Stimulated activated naive B cell treated with anti-CD40 and anti-IgM and Interleukin-4, amounts not matched to agents 10 μg/mL and 1 μg/mL and 100 μg/mL, for 72 hours (primary cell): ENCODE results near the gene SPACA1.
A peak's percentile ranks its signal among the peaks of the same experiment; 100 is the strongest.
"Not testable (repeated sequence)": the region's sequence is repeated elsewhere in the genome, so short reads cannot be mapped to it uniquely, and the experiment has no call there.

Source experiments
- ATAC-seq, 2 donors: fragments of 150-1000 bp; cut with Tn5 transposase; replicated peaks; 2 replicates each; pipeline ENCODE4 v1.10.0; 2021; ENCODE audit warnings: moderate library complexity in 1 of 2
- DNase-seq: peaks from one replicate; pipeline ENCODE4 v3.0.0; 2021
- H3K27ac Mint-ChIP-seq: one replicate; pipeline ENCODE4 v1.8.0; 2022; ENCODE audit warnings: mild to moderate bottlenecking, mixed read lengths
- H3K27me3 Mint-ChIP-seq, 2 donors: one replicate each; pipeline ENCODE4 v1.8.0; 2022; ENCODE audit warnings: mixed read lengths in 2 of 2
- H3K36me3 Mint-ChIP-seq, 2 donors: one replicate each; pipeline ENCODE4 v1.8.0; 2022; ENCODE audit warnings: mixed read lengths in 2 of 2, mild to moderate bottlenecking in 1 of 2
- H3K4me1 Mint-ChIP-seq, 2 donors: one replicate each; pipeline ENCODE4 v1.8.0; 2022; ENCODE audit warnings: mixed read lengths in 2 of 2, mild to moderate bottlenecking in 1 of 2
- H3K4me3 Mint-ChIP-seq, 2 donors: one replicate each; pipeline ENCODE4 v1.8.0; 2022; ENCODE audit warnings: mild to moderate bottlenecking in 2 of 2, mixed read lengths in 2 of 2, moderate library complexity in 1 of 2
- H3K9me3 Mint-ChIP-seq, 2 donors: one replicate each; pipeline ENCODE4 v1.8.0; 2022; ENCODE audit warnings: mixed read lengths in 2 of 2, mild to moderate bottlenecking in 1 of 2

SPACA1 gene, protein sequence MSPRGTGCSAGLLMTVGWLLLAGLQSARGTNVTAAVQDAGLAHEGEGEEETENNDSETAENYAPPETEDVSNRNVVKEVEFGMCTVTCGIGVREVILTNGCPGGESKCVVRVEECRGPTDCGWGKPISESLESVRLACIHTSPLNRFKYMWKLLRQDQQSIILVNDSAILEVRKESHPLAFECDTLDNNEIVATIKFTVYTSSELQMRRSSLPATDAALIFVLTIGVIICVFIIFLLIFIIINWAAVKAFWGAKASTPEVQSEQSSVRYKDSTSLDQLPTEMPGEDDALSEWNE

DNA sequence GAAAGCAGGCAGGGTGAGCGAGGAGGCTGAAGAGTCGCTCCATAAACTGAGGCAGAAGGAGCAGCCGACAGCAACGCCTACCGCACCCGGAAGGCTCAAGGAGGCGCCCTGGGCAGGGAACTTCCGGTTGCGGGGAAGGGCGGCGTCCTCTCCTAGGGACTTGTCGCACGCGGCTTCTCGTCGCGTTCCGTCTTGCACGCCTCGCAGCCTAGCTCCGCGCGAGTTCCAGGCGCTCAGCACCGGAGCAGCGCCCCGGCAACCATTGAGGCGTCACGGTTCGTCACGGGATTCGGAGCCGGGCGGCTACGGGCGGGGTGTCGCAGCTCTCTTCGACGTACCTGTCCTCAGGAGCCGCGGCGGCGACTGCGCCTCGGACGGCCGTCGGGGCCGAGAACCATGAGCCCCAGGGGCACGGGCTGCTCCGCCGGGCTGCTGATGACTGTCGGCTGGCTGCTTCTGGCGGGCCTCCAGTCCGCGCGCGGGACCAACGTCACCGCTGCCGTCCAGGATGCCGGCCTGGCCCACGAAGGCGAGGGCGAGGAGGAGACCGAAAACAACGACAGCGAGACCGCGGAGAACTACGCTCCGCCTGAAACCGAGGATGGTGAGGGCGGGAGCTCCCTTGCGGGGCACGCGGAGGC lies at the start of gene SPACA1:
SPACA1 (plus strand) TSS at position 332 of the 641 bp plus-strand sequence; CDS start at position 397, 65 bp downstream.
- Mint-ChIP-seq H3K36me3 (no peaks in the 10 kb centered on the region), H3K4me1 (no peaks in the 10 kb centered on the region), H3K27ac (no peak within 1 kb of the TSS), H3K4me3 (no peak within 1 kb of the TSS), H3K27me3 (peaks cover 5 to 13% of the 10 kb centered on the region in 2 donors), H3K9me3 (no peaks in the 10 kb centered on the region)
- ATAC-seq = no peak
- DNase-seq = no peak

DNA sequence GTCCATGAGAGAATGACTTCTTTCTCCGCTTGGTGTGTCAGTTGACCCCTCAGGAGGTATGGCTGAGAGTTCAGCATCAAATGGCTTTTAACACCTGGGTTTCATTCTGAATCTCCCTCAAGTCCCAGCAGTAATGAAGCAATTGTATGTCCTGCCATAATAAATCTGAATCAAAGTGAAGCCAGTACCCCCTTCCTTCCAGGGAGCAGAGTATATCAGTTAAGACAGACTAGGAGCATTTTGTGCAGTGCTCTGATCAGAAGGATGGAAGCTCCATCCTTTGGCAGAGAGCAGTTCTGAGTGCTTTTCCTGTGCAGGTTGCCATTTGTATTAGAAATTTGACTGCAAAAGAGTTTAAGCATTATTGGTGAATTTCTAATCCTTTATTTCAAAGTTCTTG lies 46.9 kb upstream of the SPACA1 start:
- no peak overlapping the region for H3K27ac Mint-ChIP-seq
- H3K27me3 Mint-ChIP-seq = peaks cover 3 to 19% of the 10 kb centered on the region in 2 donors
- H3K4me1 Mint-ChIP-seq = no peaks in the 10 kb centered on the region
- DNase-seq (no peak), ATAC-seq (no peak)
- no peaks in the 10 kb centered on the region for H3K9me3 Mint-ChIP-seq
- no peak overlapping the region for H3K4me3 Mint-ChIP-seq
- H3K36me3 Mint-ChIP-seq = no peaks in the 10 kb centered on the region

DNA sequence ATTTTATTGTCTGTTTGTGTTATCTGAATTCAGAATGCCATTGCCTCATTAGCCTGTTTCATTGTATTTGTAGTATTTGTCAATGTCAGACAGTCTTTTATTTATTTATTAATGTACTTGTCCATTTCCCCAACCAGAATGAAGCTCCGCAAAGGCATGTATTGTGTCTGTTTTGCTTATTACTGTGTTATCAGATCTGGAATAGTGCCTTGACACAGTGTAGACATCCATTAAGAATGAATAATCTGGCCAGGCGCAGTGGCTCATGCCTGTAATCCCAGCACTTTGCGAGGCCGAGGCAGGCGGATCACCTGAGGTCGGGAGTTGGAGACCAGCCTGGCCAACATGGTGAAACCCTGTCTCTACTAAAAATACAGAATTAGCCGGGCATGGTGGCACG lies 46.4 kb upstream of the SPACA1 start:
- H3K27ac Mint-ChIP-seq, H3K4me3 Mint-ChIP-seq, ATAC-seq, H3K9me3 Mint-ChIP-seq, H3K36me3 Mint-ChIP-seq, DNase-seq, H3K4me1 Mint-ChIP-seq: not testable (repeated sequence)
- H3K27me3 Mint-ChIP-seq = peaks cover 3 to 19% of the 10 kb centered on the region in 2 donors

DNA sequence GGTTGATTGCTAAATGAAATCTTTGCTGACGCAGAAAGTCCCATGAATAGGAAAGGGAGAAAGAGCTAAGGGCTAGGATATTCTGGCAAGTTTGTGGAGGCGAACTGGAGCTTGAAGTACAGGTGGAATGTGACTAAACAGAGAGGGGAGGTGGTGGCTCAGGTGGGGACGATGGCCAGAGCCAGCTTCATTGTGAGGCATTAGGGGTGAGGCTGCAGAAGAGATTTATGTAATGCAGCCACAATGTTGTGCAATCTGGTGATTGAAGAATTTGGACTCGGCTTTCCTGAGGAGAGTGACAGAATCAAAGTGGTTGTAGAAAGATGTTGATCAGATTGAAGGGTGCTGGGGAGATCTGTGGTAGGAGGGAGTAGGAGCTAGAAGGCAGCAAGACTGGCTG lies 42.9 kb upstream of the SPACA1 start:
- peaks cover 8 to 33% of the 10 kb centered on the region in 2 donors for H3K27me3 Mint-ChIP-seq
- DNase-seq = no peak
- H3K9me3 Mint-ChIP-seq = no peaks in the 10 kb centered on the region
- H3K36me3 Mint-ChIP-seq = no peaks in the 10 kb centered on the region
- H3K4me3 Mint-ChIP-seq = no peak overlapping the region
- H3K4me1 Mint-ChIP-seq = peaks cover 5 to 12% of the 10 kb centered on the region in 2 donors
- no peak for ATAC-seq
- no peak overlapping the region for H3K27ac Mint-ChIP-seq

DNA sequence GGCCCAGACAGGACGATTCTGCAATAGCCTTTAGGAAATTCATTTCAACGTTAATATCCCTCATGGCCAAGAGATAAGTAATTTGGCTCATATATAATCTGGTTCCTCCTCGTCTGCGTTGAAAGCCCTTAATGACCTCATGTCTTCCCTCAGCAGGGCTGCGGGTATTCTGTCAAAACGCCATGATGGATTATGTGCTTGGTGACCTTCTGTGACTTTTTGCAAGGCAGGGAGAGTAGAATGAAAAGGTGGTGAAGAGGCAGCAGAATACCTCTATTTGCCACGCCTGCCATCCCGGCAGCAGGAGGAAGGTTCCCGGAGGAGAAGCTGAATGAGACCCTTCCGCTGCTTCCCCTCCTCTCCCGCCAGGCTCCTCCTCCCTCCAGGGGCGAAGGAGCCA lies 41.1 kb upstream of the SPACA1 start:
- no peak overlapping the region for H3K27ac Mint-ChIP-seq
- no peaks in the 10 kb centered on the region for H3K36me3 Mint-ChIP-seq
- H3K27me3 Mint-ChIP-seq = peaks cover 8 to 33% of the 10 kb centered on the region in 2 donors
- no peak for DNase-seq
- H3K9me3 Mint-ChIP-seq = no peaks in the 10 kb centered on the region
- ATAC-seq = no peak
- peaks cover 5 to 12% of the 10 kb centered on the region in 2 donors for H3K4me1 Mint-ChIP-seq
- H3K4me3 Mint-ChIP-seq = no peak overlapping the region

DNA sequence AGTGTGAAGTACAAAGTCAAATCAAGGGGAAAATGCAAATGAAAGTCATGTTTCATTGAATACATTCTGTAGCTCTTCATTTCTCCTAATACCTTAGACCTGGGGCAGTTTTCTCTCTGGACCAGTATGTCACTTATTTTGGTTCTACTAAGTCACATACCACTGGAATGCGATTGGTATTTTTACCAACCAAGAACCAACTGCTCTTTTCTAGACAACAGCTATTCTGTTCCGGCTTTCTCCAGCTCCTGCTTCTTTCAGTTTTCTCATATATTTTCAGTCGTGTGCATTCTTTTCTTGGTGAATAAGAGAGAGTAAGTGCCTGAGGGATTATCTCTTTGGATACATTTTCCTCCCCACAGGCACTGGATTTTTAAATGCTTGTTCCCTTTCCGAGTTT lies 39.2 kb upstream of the SPACA1 start:
- peaks cover 0 to 2% of the 10 kb centered on the region in 2 donors for H3K9me3 Mint-ChIP-seq
- H3K4me1 Mint-ChIP-seq = peaks cover 13 to 21% of the 10 kb centered on the region in 2 donors
- no peak for ATAC-seq
- no peak for DNase-seq
- no peak overlapping the region for H3K4me3 Mint-ChIP-seq
- no peaks in the 10 kb centered on the region for H3K36me3 Mint-ChIP-seq
- no peak overlapping the region for H3K27ac Mint-ChIP-seq
- peaks cover 8 to 23% of the 10 kb centered on the region in 2 donors for H3K27me3 Mint-ChIP-seq

DNA sequence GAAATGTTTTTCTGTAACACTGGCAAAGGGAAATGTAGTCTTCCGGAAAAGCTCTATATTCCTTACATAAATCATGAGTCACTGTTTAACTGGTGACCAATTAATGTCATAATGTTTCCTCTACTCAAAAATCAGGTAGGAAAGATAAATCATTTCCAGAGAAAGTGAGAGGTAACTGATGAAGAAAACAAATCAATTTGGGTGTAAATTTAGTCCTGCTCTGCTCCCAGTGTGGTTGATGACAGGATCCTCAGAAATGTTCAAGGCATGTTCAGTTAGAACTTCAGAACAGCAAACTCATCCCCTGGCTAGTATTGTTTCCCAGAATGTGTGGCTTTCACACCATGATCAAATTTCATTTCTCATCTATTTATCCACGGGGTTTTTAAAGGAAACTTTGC lies 38.8 kb upstream of the SPACA1 start:
- H3K4me1 Mint-ChIP-seq = peaks cover 13 to 22% of the 10 kb centered on the region in 2 donors
- DNase-seq (no peak), ATAC-seq (no peak)
- H3K4me3 Mint-ChIP-seq = no peak overlapping the region
- H3K36me3 Mint-ChIP-seq = no peaks in the 10 kb centered on the region
- peaks cover 0 to 5% of the 10 kb centered on the region in 2 donors for H3K9me3 Mint-ChIP-seq
- H3K27me3 Mint-ChIP-seq = peaks cover 8 to 22% of the 10 kb centered on the region in 2 donors
- no peak overlapping the region for H3K27ac Mint-ChIP-seq

DNA sequence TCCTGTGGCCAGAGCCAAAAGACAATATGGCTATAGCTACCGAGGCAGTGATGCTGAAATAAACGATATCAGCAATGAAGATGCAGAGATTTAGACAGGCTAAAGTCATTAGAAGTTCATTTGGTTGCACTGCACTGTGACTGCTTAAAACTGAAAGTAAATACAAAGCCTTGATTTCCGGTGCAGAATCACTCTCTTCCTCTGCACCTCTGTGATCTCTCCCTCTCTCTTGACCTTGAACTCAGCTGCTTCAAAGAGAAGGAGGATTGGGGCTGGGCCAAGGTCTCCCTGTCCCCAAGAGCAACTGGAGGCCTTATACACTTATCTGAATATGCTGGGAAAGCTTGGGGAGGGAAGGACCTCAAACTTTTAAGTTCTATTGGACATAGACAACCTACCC lies 34.6 kb upstream of the SPACA1 start:
- ATAC-seq (peak; percentile 57 to 60), DNase-seq (no peak)
- peaks cover 4 to 10% of the 10 kb centered on the region in 2 donors for H3K27me3 Mint-ChIP-seq
- H3K4me3 Mint-ChIP-seq = peak overlapping the region in 1 of 2 donors; percentile 20
- peak overlapping the region; percentile 37 for H3K27ac Mint-ChIP-seq
- peaks cover 0 to 5% of the 10 kb centered on the region in 2 donors for H3K9me3 Mint-ChIP-seq
- H3K36me3 Mint-ChIP-seq = no peaks in the 10 kb centered on the region
- H3K4me1 Mint-ChIP-seq = peaks cover 13 to 19% of the 10 kb centered on the region in 2 donors

DNA sequence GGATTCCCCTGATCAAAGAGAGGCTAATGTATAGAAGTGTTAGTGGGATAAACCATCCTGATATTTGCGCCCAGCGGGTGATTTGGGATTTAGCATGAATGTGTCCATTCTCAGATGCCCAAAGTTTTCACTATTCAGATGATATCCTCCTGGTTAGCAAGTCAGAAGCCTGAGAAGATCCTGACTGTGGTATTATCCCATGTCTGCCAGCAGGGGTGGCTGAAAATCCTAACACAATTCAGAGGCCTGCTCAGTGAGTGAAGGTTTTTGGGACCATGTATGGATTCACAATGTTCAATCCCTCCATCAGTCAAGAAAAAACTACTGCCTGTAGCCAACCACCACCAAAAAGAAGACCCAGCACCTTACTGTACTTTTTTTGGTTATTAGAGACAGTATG lies 34.1 kb upstream of the SPACA1 start:
- Mint-ChIP-seq H3K4me1 (peaks cover 13 to 14% of the 10 kb centered on the region in 2 donors), H3K36me3 (no peaks in the 10 kb centered on the region), H3K27ac (no peak overlapping the region), H3K4me3 (no peak overlapping the region), H3K9me3 (peaks cover 0 to 5% of the 10 kb centered on the region in 2 donors), H3K27me3 (peaks cover 0 to 5% of the 10 kb centered on the region in 2 donors)
- DNase-seq (no peak), ATAC-seq (peak in 1 of 2 donors; percentile 39)

DNA sequence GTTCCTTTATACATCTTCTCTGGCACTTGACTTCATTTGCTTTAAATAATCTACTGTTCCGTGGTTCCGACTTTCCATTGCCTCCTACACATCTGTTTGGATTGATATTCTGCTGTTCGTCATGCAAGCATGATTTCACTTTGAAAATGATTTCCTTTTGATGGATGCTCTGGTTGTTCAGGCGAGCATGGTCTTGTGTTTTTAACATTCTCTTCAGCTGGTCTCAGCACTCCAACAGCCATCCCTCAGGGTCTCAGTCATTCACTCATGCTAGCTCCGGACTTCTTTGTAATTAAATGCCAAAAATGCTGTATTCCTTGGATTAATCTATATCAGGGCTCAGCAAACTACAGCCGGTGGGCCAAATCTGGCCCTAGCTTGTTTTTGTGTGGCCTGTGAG lies 27.2 kb upstream of the SPACA1 start:
- ATAC-seq (no peak), DNase-seq (no peak)
- Mint-ChIP-seq H3K27me3 (no peaks in the 10 kb centered on the region), H3K27ac (no peak overlapping the region), H3K36me3 (no peaks in the 10 kb centered on the region), H3K4me1 (no peaks in the 10 kb centered on the region), H3K4me3 (no peak overlapping the region), H3K9me3 (no peaks in the 10 kb centered on the region)

DNA sequence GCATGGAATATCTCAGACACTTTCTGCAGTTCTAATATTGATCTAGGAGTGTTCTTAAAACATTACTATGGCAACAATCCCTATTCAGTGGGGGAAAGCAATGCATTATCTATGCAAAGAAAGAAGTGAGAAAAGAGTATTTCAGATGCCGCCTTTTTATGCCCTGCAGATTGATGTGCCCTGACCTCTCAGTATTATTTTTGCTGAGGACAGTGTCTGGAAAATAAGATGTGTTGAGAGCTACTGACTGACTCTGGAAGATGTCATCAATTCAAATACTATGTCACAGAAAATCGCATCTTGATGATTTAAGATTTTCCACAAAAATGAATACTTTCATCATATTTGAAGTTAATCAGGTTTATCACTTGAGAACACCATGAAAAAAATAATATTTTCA lies 22.9 kb upstream of the SPACA1 start:
- ATAC-seq = no peak
- H3K27ac Mint-ChIP-seq = no peak overlapping the region
- H3K36me3 Mint-ChIP-seq = peaks cover 4 to 9% of the 10 kb centered on the region in 2 donors

DNA sequence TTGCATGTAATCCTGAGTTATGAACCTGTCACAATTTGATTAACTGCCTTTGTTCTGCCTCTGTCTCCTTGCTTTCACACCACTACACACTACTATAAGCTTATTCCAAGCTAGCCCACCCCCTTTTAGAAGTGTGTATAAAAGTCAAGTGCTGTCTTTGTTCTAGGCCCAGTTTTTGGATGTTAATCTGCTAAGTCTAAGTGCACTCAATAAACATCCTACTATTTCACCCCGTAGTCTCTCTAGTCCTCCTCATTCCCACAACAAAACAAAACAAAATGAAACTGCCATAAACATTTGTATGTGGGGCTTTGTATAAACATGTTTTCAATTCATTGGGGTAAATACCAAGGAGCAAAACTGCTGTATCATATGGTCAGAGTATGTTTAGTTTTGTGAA lies 16.1 kb upstream of the SPACA1 start:
- Mint-ChIP-seq H3K9me3 (peaks cover 34 to 58% of the 10 kb centered on the region in 2 donors), H3K27ac (no peak overlapping the region), H3K27me3 (peaks cover 6 to 7% of the 10 kb centered on the region in 2 donors), H3K4me3 (no peak overlapping the region), H3K36me3 (peaks cover 11 to 24% of the 10 kb centered on the region in 2 donors), H3K4me1 (no peaks in the 10 kb centered on the region)
- DNase-seq = no peak
- ATAC-seq = no peak

More for the DNA sequence above, 22.9 kb upstream of the SPACA1 start:
- no peak for DNase-seq
- H3K4me1 Mint-ChIP-seq = no peaks in the 10 kb centered on the region
- H3K4me3 Mint-ChIP-seq = no peak overlapping the region
- H3K9me3 Mint-ChIP-seq = peaks cover 10 to 15% of the 10 kb centered on the region in 2 donors
- peaks cover 0 to 6% of the 10 kb centered on the region in 2 donors for H3K27me3 Mint-ChIP-seq

DNA sequence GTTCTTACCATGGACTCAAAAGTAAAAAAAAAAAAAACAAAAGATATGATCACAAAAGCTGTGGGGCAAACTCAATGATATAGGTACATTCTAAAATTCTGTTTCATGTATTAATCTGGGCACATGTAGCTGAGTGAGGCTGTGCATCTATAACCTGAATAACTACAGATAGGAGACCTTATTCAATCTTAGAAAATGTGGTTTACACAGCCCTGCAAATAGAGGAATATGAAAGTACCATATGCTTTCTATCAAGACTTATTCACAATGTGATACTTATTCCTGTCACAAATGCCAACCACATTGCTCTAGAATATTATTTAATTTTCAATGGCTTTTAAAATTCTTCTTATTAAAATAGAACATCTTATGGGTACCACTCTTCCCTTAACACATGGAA lies 3.1 kb upstream of the SPACA1 start:
- H3K27ac Mint-ChIP-seq = no peak overlapping the region

DNA sequence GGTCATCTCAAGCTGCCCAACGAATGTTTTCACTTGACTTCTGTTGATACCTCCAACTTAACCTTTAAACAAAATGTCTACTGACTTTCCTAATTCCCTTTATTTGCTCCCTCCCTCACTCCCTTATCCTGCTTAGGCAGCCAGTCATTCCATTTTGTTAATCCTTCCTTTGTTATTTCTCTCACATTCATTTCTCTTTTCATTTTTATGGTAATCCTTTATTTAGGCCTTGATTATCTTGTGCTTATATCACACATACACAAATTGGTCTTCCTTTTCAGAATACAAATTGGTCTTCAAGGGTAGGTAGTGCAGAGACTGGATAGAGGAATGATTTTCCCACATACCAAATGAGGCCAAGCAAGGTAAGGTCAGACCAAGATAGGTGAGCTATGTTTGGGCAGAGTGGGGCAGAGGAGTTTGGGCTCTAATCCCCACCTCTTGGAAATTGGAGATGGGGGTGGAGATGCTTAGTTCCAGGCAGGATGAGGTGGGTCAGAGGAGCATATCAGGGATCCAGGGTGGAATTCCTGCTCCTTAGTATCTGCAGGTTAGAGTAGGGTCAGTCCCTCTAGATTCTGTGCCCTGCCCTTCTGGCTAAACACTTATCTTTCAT lies 2.0 kb upstream of the SPACA1 start:
- ATAC-seq (no peak), DNase-seq (no peak)
- H3K9me3 Mint-ChIP-seq = no peaks in the 10 kb centered on the region
- no peak overlapping the region for H3K27ac Mint-ChIP-seq
- H3K27me3 Mint-ChIP-seq = peaks cover 5 to 13% of the 10 kb centered on the region in 2 donors
- no peaks in the 10 kb centered on the region for H3K36me3 Mint-ChIP-seq
- H3K4me3 Mint-ChIP-seq = no peak overlapping the region
- H3K4me1 Mint-ChIP-seq = no peaks in the 10 kb centered on the region

More for the DNA sequence above, 3.1 kb upstream of the SPACA1 start:
- Mint-ChIP-seq H3K4me3 (no peak overlapping the region), H3K27me3 (peaks cover 5 to 13% of the 10 kb centered on the region in 2 donors), H3K4me1 (no peaks in the 10 kb centered on the region), H3K9me3 (no peaks in the 10 kb centered on the region), H3K36me3 (no peaks in the 10 kb centered on the region)
- DNase-seq = no peak
- no peak for ATAC-seq
